Activated naive CD8-positive, alpha-beta T cell treated with anti-CD3 and anti-CD28 coated beads for 36 hours (primary cell): ENCODE results near the gene CALHM4. TPM values are rescaled to one million over a fixed set of nuclear protein-coding genes. Genes with fewer than 3 reads are reported as not detected.
A peak's percentile ranks its signal among the peaks of the same experiment; 100 is the strongest.

Source experiments
- DNase-seq: peaks from one replicate; pipeline ENCODE4 v3.0.0; 2021
- H3K27ac Mint-ChIP-seq: one replicate; pipeline ENCODE4 v1.8.0; 2022; ENCODE audit warnings: mild to moderate bottlenecking, moderate library complexity, mixed read lengths
- H3K27me3 Mint-ChIP-seq: one replicate; pipeline ENCODE4 v1.8.0; 2022; ENCODE audit warnings: mild to moderate bottlenecking, mixed read lengths
- H3K36me3 Mint-ChIP-seq: one replicate; pipeline ENCODE4 v1.8.0; 2021; ENCODE audit warnings: mild to moderate bottlenecking, mixed read lengths
- H3K4me1 Mint-ChIP-seq: one replicate; pipeline ENCODE4 v1.8.0; 2021; ENCODE audit warnings: mixed read lengths
- H3K4me3 Mint-ChIP-seq: one replicate; pipeline ENCODE4 v1.8.0; 2022; ENCODE audit warnings: mild to moderate bottlenecking, moderate library complexity, mixed read lengths
- H3K9me3 Mint-ChIP-seq: one replicate; pipeline ENCODE4 v1.8.0; 2022; ENCODE audit warnings: mixed read lengths
- total RNA-seq, 2 experiments: library from RNA; stranded (reverse); gene quantifications; one replicate each; pipeline ENCODE4 v1.2.3, GENCODE V29; 2021

The CALHM4 gene
- total RNA-seq, 2 experiments from 2014 or later = not detected

DNA sequence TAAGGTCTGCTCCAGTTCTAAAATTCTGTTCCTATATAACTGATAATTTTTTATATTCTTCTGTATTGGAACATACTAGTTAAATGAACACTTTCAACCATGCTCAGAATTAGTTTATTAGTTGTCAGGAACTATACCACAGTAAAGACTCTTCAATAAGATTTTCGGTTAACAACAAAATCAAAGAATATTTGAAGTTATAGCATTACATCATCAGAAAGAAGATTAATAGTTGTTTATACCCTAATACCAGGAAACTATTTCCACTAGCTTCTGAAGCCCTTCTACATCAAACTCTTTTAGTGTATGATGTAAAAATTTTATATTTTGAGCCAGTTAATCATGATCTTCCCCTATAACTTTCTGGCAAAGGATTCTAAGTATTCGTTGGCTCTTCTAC, 6.6 kb downstream of the CALHM4 start:
- peaks cover 2% of the 10 kb centered on the region for H3K4me1 Mint-ChIP-seq
- H3K27me3 Mint-ChIP-seq = peaks cover 7% of the 10 kb centered on the region
- no peak overlapping the region for H3K27ac Mint-ChIP-seq
- H3K4me3 Mint-ChIP-seq = no peak overlapping the region
- DNase-seq = no peak
- no peaks in the 10 kb centered on the region for H3K9me3 Mint-ChIP-seq
- no peaks in the 10 kb centered on the region for H3K36me3 Mint-ChIP-seq

DNA sequence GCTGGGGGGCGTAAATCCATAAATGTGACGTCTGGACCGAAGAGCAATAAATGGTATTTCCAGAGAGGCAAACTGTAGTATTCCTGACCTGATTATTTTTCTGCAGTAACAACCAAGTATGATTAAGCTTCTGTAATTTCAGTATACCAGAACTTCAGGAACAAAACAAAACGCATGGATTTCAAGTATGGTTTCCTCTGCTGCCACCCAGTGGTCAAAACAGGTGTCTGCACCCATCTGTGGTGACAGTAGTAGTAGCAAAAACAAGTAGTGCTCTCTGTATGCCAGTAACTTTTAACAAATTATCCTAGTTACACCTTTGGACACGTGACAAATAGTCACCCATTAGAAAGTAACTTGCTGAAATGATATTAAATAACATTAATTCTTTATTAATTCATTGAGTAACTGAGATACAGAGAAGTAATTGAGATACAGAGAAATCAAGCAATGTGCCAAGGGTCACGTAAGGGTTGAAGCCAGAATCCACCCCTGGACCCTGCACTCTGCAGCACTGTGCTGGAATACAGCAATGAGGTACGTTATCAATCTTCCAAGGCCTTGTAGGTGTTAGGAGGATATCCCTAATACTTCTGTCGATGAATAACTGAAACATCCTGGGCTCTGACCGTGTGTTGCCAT, 7.9 kb downstream of the CALHM4 start:
- peaks cover 2% of the 10 kb centered on the region for H3K4me1 Mint-ChIP-seq
- no peak overlapping the region for H3K27ac Mint-ChIP-seq

DNA sequence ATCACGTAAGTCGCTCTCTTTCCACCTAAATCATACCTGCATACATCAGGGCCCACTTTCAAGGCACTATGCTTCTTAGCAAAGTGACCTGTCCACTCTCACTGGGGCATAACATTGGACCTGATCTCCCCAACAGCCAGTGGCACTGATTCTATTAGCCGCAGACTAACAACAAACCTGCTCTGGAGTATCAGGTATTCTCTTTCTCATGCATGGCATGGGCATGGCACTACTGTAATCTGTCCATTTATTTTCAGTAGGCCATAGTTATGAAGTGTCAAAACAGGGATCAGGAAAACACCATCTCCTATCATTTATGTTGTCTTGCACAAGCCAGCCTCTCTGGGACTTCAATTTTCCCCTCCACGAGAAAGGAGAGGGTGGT, 8.5 kb downstream of the CALHM4 start:
- Mint-ChIP-seq H3K4me1 (peaks cover 2% of the 10 kb centered on the region), H3K27me3 (peaks cover 10% of the 10 kb centered on the region), H3K36me3 (no peaks in the 10 kb centered on the region), H3K27ac (no peak overlapping the region), H3K9me3 (no peaks in the 10 kb centered on the region), H3K4me3 (no peak overlapping the region)
- DNase-seq = no peak

More for the DNA sequence above, 7.9 kb downstream of the CALHM4 start:
- peak; percentile 54 for DNase-seq
- Mint-ChIP-seq H3K27me3 (peaks cover 10% of the 10 kb centered on the region), H3K36me3 (no peaks in the 10 kb centered on the region), H3K9me3 (no peaks in the 10 kb centered on the region), H3K4me3 (no peak overlapping the region)

DNA sequence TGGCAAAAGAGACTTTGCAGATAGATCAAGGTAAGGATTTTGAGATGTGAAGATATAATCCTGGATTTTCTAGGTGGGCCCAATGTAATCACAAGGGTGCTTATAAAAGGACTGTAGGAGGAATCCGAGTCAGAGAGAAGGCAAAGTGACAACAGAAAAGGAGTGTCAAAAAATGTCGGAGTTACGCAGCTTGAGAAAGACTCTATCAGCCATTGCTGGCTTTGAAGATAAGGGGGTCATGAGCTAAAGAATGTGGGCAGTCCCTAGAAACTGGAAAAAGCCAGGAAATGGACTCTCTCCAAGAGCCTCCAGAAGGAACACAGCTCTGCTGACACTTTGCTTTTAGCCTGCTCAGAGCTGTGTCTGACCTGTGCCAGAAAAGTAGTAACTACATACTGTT, 9.1 kb downstream of the CALHM4 start:
- Mint-ChIP-seq H3K36me3 (no peaks in the 10 kb centered on the region), H3K4me1 (peaks cover 2% of the 10 kb centered on the region), H3K4me3 (no peak overlapping the region), H3K9me3 (no peaks in the 10 kb centered on the region), H3K27me3 (peaks cover 10% of the 10 kb centered on the region), H3K27ac (no peak overlapping the region)
- DNase-seq = no peak

DNA sequence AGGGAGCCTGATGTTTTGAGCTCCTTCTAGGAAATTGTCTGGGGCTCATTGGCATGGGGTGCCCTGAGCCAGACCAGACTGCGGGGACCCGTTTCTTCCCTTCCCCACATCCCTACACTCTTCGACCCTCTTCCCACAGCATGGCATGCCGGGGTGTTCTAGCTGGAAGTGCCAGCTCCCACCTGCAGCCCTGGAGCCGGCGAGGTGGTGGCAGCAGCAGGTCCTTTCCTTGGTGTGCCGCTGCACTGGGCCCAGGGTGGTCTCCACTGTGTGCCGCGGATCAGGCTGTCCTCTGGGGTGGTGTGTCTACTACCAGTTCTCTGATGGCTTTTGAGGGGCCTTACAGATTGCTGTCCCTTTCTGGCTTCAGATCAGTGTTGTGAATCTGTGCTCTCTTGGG, 10.3 kb downstream of the CALHM4 start:
- peaks cover 10% of the 10 kb centered on the region for H3K27me3 Mint-ChIP-seq
- H3K4me1 Mint-ChIP-seq = peaks cover 3% of the 10 kb centered on the region
- H3K36me3 Mint-ChIP-seq = no peaks in the 10 kb centered on the region
- no peak overlapping the region for H3K27ac Mint-ChIP-seq
- H3K4me3 Mint-ChIP-seq = peak overlapping the region; percentile 8
- no peak for DNase-seq
- H3K9me3 Mint-ChIP-seq = no peaks in the 10 kb centered on the region

DNA sequence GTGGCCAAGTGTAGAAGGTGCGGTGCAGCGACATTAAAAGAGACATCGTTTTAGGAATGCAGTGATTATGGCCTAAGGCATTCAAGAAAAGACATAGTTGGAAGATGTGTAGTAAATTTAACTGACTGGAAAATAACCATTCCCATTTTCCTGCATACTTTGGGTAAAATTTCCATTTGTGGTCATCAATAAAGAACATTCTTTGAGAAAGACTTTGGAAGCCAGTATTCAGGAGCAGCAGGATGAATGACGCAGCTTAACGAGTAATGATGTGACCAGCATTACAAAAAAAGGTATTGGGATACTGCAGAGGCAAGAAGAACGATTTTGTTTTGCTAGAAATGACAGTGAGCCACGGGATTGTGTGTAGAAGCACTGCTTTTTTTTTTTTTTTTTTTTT, 10.8 kb downstream of the CALHM4 start:
- no peak overlapping the region for H3K27ac Mint-ChIP-seq
- H3K9me3 Mint-ChIP-seq = no peaks in the 10 kb centered on the region
- H3K4me1 Mint-ChIP-seq = peaks cover 8% of the 10 kb centered on the region
- no peak for DNase-seq
- H3K36me3 Mint-ChIP-seq = no peaks in the 10 kb centered on the region
- H3K27me3 Mint-ChIP-seq = peaks cover 10% of the 10 kb centered on the region
- peak overlapping the region; percentile 8 for H3K4me3 Mint-ChIP-seq

DNA sequence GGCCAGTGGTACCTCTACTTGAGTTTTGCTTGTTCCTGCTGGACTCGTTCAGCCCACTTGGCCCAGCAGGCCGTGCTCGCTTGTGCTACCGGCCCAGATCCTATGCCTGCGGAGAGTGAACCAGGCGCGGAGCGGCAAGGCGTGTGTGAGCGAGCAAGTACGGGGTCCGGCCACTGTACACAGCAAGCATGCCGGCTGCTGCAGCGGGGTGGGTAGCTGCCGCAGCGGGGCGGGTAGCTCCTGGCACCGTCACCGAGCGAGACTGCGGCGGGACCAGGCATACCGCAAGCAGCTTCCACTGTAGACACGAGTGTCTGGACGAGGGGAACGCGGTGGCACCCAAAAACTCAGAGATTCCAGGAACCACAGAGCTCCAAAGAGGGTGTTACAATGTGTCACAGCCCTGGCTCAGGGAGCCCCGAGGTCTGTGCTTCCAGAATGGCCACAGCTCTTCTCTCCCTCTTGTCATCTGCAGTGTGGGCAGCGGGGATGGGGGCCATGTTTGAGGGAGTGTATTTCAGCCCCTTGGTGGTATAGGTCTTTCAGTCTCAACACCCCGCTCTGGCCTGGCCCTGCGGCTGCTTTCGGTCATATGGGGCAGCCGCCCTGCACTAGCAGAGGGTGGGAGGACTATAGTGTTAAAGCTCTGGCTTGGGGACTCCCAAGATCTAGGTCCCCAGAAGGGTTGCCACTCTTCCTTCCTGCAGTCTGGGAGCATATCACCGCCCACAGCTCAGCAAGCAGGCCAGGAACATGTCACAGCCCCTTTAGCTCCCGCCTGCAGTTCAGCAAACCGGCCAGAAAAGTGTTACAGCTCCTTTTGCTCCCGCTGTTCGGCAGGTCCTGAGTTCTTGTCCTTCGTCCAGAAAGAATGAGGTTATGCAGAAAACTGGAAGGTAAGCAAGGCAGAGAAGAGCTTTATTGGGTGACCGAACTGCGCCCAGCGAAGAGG, 11.6 kb downstream of the CALHM4 start:
- Mint-ChIP-seq H3K27ac (no peak overlapping the region), H3K4me3 (peak overlapping the region; percentile 12), H3K36me3 (no peaks in the 10 kb centered on the region), H3K27me3 (peaks cover 10% of the 10 kb centered on the region), H3K4me1 (peaks cover 15% of the 10 kb centered on the region), H3K9me3 (no peaks in the 10 kb centered on the region)
- DNase-seq = peak; percentile 22

DNA sequence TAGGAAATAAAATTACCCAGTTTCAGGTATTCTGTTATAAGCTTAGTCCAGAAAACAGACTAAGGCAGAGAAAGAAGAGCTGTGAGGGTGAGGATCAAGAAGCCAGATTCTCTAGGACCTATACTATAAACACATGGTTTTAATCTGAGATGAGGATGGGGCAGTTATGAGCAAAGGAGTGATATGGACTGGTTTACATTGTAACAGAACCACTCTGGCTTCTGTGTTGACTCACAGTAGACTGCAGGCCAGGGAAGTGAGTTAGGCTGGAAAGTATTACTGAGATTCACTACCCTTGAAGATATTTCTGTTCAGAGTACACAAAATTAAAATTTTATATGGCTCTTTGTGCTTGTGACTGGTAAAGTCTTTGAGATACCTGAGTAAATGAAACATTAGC, 14.6 kb downstream of the CALHM4 start:
- no peak for DNase-seq
- Mint-ChIP-seq H3K4me3 (no peak overlapping the region), H3K4me1 (peaks cover 16% of the 10 kb centered on the region), H3K9me3 (no peaks in the 10 kb centered on the region), H3K27me3 (peaks cover 10% of the 10 kb centered on the region), H3K36me3 (peaks cover 3% of the 10 kb centered on the region), H3K27ac (no peak overlapping the region)

DNA sequence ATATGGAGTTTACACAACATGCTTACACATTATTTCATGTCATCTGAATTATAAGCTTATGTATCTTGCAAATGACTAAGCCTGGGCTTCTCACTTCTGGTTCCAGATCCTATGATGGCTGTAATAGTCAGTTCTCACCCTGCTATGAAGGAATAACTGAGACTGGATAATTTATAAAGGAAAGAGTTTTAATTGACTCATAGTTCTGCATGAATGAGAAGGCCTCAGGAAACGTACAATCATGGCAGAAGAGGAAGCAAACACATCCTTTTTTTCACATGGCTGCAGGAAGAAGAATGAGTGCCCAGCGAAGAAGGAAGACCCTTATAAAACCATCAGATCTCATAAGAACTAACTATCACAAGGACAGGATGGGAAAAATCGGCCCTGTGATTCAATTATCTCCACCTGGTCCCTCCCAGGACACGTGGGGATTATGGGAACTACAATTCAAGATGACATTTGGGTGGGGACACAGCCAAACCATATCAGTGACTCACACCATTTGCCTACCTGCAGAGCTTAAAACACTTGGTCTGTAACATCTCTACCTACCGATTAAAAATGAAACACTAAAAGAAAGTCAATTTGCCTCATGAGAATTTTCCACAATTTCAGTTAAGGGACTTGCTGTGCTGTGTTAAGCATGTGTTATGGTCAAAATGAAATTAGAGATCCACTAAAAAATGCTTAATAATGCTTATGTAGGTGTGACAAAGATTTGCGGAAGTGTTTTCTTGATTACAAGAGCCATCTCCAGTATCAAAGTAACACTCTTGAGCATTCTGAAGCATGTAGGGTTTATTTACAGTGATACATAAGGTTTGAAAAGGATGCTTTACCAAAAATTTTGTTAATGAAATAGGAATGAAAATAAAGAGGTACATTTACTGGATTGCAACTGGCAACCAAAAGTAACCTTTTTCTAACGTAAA, 15.5 kb downstream of the CALHM4 start:
- Mint-ChIP-seq H3K9me3 (no peaks in the 10 kb centered on the region), H3K36me3 (peaks cover 5% of the 10 kb centered on the region), H3K27ac (no peak overlapping the region), H3K4me3 (no peak overlapping the region), H3K27me3 (peaks cover 6% of the 10 kb centered on the region), H3K4me1 (peaks cover 25% of the 10 kb centered on the region)
- DNase-seq = no peak

DNA sequence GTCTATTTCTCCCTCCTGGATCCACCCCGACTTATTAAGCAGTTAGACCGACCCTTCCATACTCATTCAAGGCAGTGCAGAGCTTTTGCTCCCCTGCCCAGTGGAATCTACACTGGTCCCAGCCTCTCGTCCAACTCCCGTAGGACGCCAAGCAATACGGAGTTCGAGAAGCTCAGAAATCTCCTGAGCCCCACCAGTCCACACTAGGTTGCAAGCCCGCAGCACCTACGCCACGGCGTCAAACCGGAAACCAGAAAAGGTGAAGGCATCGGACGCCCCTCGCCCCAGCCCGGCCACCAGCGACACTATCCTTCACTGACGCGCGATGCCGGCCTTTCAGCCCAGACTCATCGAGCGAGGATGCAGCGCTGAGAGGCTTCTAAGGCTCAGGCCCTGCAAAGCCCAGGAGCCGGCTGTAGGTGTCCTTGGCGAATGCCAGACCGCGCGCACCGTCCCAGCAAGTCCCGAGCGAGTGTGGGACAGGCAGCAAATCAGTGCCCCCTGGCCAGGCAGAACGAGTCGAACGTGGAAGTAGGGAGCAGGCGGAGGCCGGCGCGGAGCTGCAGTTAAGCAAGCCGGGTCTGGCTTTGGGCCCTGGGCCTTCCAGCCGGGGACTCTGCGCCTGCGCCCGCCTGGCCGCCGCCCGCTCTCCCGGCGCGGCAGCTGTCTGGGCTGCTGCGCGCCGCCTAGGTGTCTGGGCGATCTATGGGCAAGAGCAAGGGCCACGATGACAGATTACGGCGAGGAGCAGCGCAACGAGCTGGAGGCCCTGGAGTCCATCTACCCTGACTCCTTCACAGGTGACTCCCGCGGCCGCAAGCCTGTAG, 17.5 kb downstream of the CALHM4 start, which contains the start of gene RWDD1:
RWDD1 (plus strand) TSS at position 649 of the 827 bp plus-strand sequence; CDS start at position 728, 79 bp downstream.
- Mint-ChIP-seq H3K9me3 (no peaks in the 10 kb centered on the region), H3K27ac (peak within 1 kb of the TSS; percentile 93), H3K4me1 (peaks cover 34% of the 10 kb centered on the region), H3K4me3 (peak within 1 kb of the TSS; percentile 94), H3K36me3 (peaks cover 11% of the 10 kb centered on the region), H3K27me3 (no peaks in the 10 kb centered on the region)
- peak; percentile 99 for DNase-seq

DNA sequence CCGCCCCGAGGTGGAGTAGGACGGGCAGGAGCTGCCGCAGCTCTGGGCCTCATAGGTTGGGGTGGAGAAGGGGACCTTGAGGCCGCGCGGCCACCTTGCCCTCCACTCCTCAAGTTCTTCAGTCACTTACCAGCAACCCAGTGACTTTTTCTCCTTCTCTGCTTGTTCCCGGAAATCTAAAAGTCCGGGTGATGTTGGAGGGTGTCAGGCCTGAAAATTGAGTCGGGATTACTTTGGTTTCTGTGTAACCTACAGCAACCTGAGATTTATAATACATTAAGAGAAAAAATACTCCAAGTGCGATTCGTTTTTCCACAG, 18.1 kb downstream of the CALHM4 start:
- no peak for DNase-seq
- Mint-ChIP-seq H3K36me3 (peaks cover 16% of the 10 kb centered on the region), H3K4me3 (peak overlapping the region; percentile 94), H3K27ac (peak overlapping the region; percentile 92), H3K9me3 (no peaks in the 10 kb centered on the region), H3K27me3 (no peaks in the 10 kb centered on the region), H3K4me1 (peaks cover 34% of the 10 kb centered on the region)

DNA sequence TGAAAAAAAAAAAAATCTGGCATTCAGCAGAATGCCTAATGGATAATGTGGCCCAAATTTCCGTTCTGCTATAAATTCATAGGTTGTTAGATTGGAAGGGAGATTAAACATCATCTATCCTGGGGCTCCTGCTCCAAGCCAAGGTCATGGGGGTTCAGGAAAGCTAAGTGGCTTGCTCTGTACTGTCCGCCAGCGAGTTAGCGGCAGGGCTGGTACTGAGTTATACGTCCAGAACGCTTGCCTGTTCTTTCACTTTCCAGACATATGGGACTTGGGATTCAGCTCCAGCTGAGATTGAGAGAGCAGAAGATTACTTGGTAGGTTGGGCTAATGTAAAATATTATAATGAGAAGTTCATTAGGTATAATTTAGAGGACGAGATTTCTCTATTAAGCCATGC, 18.6 kb downstream of the CALHM4 start:
- Mint-ChIP-seq H3K27ac (peak overlapping the region; percentile 92), H3K4me1 (peaks cover 36% of the 10 kb centered on the region), H3K27me3 (no peaks in the 10 kb centered on the region), H3K36me3 (peaks cover 16% of the 10 kb centered on the region), H3K4me3 (peak overlapping the region; percentile 94), H3K9me3 (no peaks in the 10 kb centered on the region)
- DNase-seq = no peak

DNA sequence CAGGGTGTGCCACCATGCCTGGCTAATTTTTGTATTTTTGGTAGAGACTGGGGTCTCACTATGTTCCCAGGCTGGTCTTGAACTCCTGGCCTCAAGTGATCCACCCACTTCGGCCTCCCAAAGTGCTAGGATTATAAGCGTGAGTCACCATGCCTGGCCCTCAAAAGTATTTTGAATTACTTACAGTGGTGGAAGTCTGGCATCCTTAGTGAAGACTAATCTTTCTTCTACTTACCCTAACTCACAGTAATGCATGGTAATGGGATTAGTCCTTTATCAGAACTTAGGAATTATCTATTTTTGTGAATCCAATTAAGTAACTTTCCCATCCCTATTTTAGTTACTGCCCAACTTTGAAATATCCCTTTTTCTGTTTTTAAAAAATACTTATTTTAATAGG, 21.7 kb downstream of the CALHM4 start:
- H3K36me3 Mint-ChIP-seq = peaks cover 27% of the 10 kb centered on the region
- H3K4me1 Mint-ChIP-seq = peaks cover 39% of the 10 kb centered on the region
- DNase-seq = no peak
- no peaks in the 10 kb centered on the region for H3K9me3 Mint-ChIP-seq
- no peak overlapping the region for H3K27ac Mint-ChIP-seq
- no peak overlapping the region for H3K4me3 Mint-ChIP-seq
- no peaks in the 10 kb centered on the region for H3K27me3 Mint-ChIP-seq

DNA sequence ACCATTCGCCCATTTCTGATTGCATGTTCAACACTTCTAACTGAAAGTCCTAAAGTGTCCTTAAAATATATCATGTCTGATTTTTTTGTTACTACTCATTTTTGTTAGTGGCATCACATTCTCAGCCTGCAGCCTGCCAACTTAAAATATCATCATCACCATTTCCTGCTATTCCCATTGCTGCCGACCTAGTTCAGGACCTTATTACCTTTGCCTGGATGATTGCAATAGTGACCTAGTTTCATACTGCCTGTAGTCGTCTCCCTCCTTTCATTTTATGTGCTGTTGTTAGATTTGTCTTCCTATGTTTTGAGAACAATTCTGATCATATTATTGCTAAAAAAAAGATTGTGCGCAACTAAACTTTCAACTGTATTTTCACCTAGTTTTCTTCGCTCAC, 23.9 kb downstream of the CALHM4 start:
- H3K9me3 Mint-ChIP-seq = no peaks in the 10 kb centered on the region
- no peak overlapping the region for H3K27ac Mint-ChIP-seq
- no peak for DNase-seq
- peaks cover 25% of the 10 kb centered on the region for H3K36me3 Mint-ChIP-seq
- peaks cover 40% of the 10 kb centered on the region for H3K4me1 Mint-ChIP-seq
- H3K4me3 Mint-ChIP-seq = no peak overlapping the region
- H3K27me3 Mint-ChIP-seq = no peaks in the 10 kb centered on the region
